HS-27A (cell line): ENCODE measurements around the gene PLIN3.
"Not testable (repeated sequence)": the region's sequence is repeated elsewhere in the genome, so short reads cannot be mapped to it uniquely, and the experiment has no call there.

Experiments
- DNase-seq: peaks from one replicate; pipeline ENCODE4 v3.0.0-alpha.2; 2012; ENCODE audit warnings: low read depth, missing footprints

The PLIN3 gene

DNA sequence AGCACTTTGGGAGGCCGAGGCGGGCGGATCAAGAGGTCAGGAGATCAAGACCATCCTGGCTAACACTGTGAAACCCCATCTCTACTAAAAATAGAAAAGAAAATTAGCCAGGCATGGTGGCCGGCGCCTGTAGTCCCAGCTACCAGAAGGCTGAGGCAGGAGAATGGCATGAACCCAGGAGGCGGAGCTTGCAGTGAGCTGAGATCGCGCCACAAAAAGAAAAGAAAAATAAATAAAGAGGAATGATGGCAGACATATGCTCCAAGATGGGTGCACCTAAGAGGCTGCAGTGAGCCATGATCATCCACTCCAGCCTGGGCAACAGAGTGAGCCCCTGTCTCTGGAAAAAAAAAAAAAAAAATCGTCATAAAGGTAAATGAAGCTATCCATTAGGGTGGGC lies 21.5 kb downstream of the PLIN3 start:
- DNase-seq: not testable (repeated sequence)

DNA sequence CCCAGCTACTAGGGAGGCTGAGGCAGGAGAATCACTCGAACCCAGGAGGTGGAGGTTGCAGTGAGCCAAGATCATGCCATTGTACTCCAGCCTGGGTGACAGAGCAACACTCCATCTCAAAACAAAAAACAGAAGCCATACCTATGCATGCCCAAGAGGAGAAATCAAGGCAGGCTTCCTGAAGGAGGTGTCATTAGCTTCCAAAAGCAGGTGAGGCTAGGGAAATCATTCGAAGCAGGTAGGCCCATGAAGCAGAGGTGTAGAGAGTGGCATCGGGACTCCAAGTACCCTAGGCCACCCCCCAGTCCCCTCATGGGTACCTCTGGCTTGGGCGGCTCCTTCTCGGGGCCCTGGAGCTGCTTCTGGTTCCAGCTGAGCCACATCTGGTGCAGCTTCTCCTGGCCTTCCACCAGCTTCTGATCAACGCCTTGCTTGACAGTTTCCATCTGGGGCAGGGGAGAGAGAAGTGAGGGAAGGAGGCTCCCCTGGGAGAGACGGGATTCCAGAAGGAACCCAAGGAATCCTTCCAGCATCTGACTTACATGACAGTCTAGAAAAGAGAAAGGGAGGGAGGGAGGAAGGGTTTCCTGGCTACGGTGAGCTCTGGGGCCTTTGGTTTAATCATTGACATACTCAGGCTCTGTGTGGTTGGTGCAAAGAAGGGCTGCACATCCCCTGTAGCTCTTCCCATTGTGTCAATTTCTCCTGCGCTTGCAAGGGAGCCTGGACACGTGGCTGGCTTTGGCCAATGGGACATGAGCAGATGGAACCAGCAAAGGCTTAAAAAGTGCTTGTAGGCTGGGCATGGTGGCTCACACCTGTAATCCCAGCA lies 22.9 kb downstream of the PLIN3 start:
- DNase-seq: no peak

DNA sequence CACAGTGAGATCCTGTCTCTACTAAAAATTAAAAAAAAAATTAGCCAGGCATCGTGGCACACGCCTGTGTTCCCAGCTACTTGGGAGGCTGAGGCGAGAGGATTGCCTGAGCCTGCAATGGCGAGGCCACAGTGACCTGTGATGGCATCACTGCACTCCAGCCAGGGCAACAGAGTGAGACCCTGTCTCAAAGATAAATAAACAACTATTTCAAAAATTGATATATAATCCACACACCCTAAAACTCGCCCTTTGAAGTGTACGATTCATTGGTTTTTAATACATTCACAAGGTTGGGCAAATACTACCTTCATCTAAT lies 23.9 kb downstream of the PLIN3 start:
- no peak for DNase-seq

DNA sequence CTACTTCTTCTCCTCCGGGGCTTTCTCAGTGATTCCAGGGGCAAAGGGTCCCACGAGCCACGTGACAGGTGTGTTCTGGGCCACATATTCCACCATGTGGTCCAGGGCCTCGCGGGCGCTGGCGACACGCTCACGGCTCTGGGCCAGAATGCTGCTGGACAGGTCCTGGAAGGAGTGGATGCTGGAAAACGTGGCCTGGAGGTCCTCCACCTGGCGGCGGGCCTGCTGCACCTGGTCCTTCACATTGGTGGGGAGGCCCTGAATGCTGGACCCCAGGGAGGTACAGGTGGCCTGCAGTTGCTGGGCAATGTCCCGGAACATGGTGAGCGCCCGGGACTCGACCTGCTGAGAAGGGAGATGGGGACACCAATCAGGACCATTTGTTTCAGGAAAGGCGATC lies 28.3 kb downstream of the PLIN3 start:
- DNase-seq: no peak

DNA sequence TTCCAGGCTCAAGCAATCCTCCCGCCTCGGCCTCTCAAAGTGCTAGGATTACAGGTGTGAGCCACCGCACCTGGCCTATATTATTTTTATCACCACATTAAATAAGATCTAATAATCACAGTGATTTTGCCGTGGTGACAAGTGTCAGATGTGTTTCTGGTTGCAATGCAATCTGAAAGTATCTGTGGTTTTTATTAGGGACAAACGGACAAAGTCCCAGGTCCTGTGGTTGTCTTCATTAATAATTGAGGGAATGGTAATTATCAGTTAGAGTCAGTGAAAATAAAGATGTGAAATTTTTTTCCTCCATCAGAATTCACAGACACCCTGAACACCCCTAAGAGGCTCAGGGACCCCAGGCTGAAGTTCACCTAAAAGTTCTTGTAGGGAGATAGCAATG lies 34.7 kb downstream of the PLIN3 start:
- DNase-seq: no peak

DNA sequence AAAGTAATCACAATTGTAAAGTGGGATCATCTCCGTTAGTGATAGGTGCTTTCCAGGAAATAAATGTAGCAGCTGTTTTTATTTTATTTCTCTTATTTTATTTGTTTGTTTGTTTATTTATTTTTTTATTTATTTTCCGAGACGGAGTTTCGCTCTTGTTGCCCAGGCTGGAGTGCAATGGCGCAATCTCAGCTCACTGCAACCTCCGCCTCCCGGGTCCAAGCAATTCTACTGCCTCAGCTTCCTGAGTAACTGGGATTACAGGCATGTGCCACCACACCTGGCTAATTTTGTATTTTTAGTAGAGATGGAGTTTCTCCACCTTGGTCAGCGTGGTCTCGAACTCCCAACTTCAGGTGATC lies 35.5 kb downstream of the PLIN3 start:
- DNase-seq: not testable (repeated sequence)

DNA sequence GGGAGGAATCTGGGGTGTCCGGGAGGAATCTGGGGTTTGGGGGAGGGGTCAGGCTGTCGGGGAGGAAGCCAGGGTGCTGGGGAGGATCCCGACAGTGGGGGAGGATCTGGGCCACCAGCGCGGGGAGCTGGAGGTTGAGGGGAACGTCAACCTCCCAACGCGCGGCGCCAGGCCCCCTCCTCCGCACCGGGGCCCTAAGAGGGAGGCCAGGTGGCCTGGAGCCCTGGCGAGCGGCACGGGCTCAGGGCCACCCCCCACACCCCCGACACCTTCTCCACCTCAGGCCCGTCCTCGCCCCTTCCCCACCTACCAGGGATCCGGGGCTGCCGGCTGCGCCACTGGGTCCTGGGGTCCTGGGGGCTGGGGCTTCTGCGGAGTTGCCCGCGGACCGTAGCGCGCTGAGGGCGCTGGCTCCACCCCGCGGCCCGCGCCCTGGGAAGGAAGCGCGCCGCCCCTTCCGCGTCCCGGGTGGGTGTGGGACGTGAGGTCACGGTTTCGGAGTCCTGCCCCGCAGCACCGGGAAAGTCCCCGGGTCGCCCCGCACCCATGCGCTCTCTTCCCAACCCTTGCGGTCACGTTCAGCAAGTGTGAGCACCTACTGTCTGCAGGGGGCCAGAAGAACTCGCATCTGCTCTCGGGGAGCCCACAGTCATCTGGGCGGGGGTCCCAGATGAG lies 36.0 kb downstream of the PLIN3 start, which contains the start of gene TICAM1:
Gene TICAM1 (minus strand): TSS at position 409 of the 675 bp plus-strand sequence. CDS start 13,335 bp downstream, outside the sequence.
- DNase-seq: no peak

DNA sequence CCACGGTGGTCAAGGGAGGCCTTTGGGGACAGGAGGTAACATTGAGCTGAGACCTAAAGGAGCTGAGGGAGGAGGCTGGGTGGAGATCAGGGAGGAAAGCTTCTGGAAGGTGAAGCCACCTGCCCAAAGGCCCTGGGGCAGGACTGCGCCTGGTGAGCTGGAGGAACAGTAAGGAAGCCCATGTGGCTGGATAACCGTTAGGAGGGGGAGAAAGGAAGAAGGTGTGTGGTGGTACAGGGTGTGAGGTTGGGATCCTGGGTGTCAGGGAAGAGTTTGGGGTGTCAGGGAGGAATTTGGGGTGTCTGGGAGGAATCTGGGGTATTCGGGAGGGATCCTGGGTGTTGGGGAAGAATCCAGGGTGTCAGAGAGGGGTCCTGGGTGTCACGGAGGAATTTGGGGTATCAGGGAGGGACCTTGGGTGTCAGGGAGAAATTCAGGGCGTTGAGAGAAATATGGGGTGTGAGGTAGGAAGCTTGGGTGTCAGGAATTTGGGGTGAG lies 36.6 kb downstream of the PLIN3 start:
- DNase-seq: no peak

DNA sequence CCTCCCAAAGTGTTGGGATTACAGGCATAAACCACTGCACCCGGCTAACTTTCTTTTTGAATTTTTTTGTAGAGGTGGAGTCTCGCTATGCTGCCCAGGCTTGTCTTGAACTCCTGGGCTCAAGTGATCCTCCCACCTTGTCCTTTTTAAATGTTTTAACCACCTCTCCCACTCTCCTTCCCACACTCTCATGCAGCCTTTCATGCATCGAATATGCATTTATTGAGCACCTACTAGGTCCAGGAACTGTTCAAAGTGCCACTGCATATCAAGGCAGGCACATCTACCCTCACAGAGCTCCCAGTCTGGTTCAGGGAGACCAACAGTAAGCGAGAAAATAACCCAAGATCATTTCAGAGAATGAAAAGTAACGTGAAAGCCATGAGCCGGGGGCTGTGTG lies 37.1 kb downstream of the PLIN3 start:
- no peak for DNase-seq

DNA sequence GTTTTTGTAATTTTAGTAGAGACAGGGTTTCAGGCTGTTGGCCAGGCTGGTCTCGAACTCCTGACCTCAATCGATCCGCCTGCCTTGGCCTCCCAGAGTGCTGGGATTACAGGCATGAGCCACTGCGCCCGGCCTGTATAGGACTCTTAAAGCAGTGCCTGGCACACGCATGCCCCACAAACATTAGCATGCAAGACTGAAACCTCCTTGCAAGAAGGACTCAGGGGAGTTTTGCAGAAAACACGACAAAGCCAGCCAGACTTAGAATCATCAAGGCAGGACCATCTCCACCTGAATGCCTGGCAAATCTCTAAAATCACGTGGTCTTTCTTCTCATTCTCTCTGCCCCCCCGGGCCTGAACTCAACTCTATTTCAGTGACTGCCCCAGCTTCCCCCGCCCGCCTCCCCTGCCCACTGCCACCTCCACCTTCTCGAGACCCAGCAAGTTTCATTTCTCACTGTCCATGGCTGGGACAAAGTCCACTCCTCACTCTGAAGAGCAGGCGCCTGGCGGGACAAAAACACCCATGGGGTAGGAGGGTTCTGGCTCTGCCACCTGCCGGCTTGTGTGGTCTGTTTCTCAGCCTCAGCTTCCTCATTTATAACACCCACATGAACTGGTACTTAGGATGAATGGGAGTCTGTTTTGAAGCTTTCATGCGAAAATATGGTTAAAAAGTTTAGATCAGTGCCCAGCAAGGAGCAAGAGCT lies 38.3 kb downstream of the PLIN3 start:
- no peak for DNase-seq

DNA sequence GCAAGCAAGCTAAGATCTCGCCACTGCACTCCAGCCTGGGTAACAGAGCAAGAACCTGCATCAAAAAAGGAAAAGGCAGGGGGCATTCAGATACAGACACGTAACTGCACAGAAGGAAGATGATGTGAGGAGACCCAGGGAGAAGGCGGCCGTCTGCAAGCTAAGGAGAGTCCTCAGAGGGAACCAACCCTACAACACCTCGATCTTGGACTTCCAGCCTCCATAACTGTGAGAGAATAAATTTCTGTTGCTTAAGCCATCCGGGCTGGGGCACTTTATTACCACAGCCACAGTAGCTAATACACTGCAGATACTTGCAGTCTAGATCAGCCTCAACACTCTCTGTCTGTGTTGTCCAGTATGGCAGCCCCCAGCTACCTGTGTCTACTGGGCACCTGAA lies 43.9 kb downstream of the PLIN3 start:
- DNase-seq: no peak

DNA sequence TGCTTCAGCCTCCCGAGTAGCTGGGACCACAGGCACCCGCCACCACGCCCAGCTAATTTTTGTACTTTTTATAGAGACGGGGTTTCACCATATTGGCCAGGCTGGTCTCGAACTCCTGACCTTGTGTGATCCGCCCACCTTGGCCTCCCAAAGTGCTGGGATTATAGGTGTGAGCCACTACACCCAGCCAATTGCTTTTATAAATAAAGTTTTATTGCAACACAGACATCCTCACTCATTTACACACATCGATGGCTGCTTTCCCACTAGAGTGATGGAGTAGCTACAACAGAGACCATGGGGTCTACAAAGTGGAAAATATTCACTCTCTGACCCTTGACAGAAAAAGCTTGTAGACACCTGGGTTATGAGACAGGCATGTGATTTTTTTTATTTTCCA lies 45.1 kb downstream of the PLIN3 start:
- DNase-seq: not testable (repeated sequence)

DNA sequence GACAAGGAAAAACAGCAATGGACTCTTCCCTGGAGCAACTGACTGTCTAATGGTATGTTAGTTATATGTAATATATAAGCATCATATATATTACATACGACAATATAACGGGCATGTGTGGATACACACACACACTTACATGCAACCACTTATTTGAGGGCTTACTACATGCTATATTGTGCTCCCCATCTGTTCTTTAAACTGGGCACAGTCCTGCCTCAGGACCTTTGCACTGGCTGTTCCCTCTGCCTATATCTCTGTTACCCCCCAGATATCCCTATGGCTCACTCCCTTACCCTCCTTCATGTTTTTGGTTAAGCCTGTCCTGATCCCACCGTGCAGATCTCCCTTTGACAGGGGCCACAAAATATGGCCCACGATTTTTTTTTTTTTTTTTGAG lies 46.2 kb downstream of the PLIN3 start:
- no peak for DNase-seq

DNA sequence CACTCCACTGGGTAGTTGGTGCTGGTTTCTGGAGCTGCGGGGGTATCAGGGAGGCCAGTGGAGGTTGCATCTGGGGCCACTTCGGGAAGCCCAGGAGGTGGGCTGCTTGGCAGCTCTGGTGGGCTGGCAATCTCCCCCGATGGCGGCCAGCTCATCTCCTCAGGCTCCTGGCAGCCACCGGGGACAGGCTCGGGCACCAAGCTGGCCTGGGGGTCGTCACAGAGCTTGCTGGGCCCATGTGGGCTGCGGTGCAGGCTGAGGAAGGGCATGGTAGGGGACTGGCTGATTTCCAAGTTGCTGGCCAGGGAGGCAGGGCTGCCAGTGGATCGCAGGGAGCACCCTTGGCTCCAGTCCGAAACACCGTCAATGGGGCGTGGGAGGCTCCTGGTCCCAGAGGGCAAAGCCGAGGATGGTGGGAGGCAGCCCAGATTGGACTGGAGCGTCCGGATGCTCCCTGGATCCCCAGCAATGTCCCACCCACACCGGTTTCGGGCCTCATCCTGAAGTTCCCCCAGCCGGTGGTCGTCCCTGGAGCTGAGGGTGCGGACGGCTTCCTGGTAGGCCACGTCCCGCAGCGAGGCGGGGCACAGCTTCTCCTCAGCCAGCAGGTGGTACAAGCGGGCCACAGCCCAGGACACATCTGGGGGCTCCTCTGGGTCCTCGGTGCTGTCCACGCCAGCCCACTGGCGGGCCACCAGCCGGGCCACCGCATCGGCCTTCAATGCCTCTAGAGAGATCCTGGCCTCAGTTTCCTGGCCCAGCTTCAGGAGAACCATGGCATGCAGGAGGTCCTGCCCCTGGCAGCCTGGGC lies 49.8 kb downstream of the PLIN3 start:
- no peak for DNase-seq

DNA sequence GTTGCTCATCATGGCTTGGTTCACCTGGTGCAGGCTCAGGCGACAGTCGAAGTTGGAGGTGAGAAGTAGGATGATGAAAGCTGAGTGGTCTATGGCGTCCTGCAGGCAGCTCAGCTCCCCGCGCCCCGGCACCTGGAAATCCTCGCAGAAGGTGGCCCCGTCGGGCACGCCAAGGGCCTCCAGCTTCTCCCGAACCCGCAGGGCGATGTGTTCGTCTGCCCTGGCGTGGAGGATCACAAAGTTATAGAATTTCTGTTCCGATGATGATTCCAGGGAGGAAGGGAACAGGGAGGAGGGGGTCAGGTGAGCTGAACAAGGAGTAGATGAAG lies 50.6 kb downstream of the PLIN3 start:
- no peak for DNase-seq

DNA sequence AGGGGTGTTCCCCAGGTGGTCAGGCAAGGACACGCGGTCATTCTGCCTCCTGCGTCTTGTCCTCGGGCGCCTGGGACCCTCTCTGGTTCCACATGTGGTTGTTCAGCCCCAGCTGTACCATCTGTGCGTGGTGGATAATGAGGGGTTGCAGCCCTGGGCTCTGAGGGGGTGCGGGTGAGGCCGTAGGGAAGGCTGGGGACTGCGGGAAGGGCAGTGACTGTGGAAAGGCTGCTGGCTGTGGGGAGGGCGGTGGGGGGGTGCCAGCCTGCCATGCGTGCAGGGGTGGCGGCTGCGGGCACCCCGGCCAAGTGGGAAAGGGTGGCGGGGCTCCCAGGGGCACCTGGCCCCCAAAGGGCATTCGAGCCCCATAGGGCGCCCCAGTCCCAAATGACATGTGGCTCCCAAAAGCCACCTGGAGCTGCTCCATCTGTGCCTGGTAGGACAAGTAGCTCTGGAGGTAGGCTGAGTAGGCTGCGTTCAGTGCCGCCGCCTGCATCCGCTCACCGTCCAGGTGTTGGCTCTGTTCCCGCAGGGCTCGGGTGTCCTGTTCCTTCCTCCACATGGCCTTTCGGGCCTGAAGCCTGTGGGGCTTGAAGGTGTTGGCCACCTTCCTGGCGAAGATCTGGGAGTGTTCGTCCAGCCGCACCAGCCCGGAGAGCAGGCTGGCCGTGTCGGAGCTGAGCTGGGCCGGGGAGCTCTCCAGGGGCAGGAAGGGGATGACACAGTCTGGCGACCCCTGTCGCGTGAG lies 51.1 kb downstream of the PLIN3 start:
- no peak for DNase-seq

DNA sequence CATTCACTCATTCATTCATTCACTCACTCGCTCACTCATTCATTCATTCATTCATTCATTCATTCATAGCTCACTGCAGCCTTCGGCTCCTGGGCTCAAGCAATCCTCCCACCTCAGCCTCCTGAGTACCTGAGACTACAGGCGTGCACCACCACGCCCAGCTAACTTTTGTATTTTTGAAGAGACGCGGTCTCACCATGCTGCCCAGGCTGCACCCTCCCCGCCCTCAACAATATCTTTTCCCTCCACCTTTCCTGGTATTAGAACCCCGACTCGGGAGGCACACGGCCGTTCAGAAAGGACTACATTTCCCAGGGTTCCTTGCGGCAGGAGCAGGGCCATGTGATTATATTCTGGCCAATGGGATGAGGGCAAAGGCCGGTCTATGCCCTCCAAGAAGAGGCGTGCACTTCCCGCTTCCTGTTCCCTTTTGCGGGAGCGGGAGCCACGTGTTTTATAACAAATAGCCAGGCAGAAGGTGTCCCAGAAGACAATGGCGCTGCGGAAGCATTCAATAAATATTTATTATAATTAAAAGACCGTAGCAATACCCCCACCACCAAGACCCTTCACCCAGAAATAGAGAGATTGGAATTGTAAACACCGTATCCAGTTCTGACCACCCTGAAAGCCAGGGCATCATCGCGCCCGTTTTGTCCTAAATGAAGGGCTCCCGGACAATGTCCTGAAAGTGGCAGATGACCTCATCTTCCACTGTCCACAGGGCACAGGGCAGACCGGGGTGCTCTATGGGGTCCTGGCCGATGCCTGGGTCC lies 51.9 kb downstream of the PLIN3 start:
- DNase-seq: no peak

DNA sequence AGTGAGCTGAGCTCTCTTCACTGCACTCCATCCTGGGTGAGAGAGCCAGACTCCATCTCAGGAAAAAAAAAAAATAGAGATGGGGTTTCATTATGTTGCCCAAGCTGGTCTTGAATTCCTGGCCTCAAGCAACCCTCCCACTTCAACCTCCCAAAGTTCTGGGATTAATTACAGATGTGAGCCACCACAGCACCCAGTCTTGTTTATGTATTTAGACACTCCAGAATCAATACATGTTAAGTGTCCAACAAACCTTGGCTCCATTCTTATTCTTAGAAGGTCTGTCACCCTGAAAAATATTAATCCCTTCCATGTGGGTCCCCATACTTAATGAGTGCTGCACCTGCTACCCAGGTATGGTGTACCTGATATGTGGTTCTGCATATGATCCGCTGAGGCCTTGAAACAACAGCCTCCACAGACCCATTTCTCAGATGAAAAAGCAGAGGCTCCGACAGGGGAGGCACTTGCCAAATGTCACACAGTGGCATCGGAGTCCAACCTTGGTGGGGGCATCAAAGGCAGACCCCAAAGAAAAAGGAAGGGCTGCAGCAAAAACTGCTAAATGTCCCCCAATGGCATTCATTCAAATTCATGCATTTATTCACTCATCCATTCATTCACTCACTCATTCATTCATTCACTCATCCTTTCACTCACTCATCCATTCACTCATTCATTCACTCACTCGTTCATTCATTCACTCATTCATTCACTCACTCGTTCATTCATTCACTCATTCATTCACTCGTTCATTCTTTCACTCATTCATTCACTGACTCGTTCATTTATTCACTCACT lies 52.6 kb downstream of the PLIN3 start:
- no peak for DNase-seq

DNA sequence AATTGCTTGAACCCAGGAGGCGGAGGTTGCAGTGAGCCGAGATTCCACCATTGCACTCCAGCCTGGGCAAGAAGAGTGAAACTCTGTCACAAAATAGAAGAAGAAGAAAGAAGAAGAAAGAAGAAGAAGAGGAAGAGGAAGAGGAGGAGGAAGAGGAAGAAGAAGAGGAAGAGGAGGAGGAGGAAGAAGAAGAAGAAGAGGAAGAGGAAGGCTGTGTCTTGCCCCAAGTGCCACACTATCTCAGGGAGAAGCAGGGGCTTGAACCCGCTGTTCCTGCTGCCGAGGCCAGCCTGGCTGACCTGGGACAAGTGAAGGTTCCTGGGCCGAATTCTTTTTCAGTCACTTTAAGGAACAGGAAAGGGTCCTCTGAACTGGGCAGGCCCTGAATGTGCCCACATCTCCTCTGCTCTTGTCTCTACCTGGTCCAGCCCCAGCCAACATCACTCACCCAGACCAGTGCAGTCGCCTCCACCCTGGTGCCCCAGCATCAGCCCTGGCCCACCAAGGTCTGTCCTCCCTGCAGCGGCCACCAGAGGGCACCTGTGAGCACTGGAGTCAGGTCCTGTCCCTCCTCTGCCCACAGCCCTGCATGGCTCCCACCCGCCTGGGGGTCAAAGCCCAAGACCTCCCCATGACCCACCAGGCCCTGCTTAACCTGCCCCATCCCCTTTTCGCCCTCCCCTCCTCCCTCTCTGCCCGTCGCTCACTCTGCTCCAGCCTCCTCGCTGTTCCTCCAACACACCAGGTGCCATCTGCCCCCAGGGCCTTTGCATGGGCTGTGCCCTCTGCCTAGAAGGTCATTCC lies 55.9 kb downstream of the PLIN3 start:
- DNase-seq: no peak
